ENCODE measurements around the gene TAS2R43. TPM values are rescaled to one million over a fixed set of nuclear protein-coding genes. Genes with fewer than 3 reads are reported as not detected.
"Not testable (repeated sequence)": the region's sequence is repeated elsewhere in the genome, so short reads cannot be mapped to it uniquely, and the experiment has no call there.

Gene TAS2R43
- polyA plus RNA-seq, 2 of the 4 experiments (the other 2 are of a cell fraction) = not detected

- TF ChIP-seq HMGXB4 (CRISPR knock-in tag; IDR thresholded peaks at IDR 0.05; ENCODE audit: borderline replicate concordance) (no peak), HEYL (CRISPR knock-in tag; IDR thresholded peaks at IDR 0.05) (no peak), SREBF2 (IDR thresholded peaks at IDR 0.05) (no peak), BHLHE40 (IDR thresholded peaks at IDR 0.05; ENCODE audit: low read depth, low read length) (no peak), TP53 (CRISPR knock-in tag; IDR thresholded peaks at IDR 0.05) (no peak), KDM5A (IDR thresholded peaks at IDR 0.05) (no peak)
These were observed 22.2 kb downstream of the TAS2R43 start (continued) for GRCh38 chr12:11069854-11070365.

- no peak overlapping the region for H3K27ac ChIP-seq
- no peaks in the 10 kb centered on the region for H3K9me3 ChIP-seq
- TF ChIP-seq CBX8 (IDR thresholded peaks at IDR 0.05) (no peak), JUNB (IDR thresholded peaks at IDR 0.05) (no peak), RNF2 (IDR thresholded peaks at IDR 0.05; ENCODE audit: borderline replicate concordance, low read depth) (no peak), EHMT2 (IDR thresholded peaks at IDR 0.05; ENCODE audit: low read depth) (no peak), KDM1A (IDR thresholded peaks at IDR 0.05; ENCODE audit: low read depth) (no peak), PBX3 (IDR thresholded peaks at IDR 0.05) (no peak), FOSB (CRISPR knock-in tag; IDR thresholded peaks at IDR 0.05) (no peak)
- no peak overlapping the region for H3K4me3 ChIP-seq
- ChIA-PET CTCF (no interaction called here), POLR2A (no interaction called here)
- ATAC-seq (no peak), DNase-seq (ENCODE audit: low read depth in 1 of 2, low spot score in 1 of 2) (no peak), FAIRE-seq (no peak)
- H3K4me2 ChIP-seq = no peak overlapping the region
- H3K4me1 ChIP-seq = no peaks in the 10 kb centered on the region
- 50% methylated on average over 2 of the region's 2 CpGs for WGBS (ENCODE audit: missing lambda C conversion rate)
These were observed 24.6 kb downstream of the TAS2R43 start for GRCh38 chr12:11067514-11067913.

DNA sequence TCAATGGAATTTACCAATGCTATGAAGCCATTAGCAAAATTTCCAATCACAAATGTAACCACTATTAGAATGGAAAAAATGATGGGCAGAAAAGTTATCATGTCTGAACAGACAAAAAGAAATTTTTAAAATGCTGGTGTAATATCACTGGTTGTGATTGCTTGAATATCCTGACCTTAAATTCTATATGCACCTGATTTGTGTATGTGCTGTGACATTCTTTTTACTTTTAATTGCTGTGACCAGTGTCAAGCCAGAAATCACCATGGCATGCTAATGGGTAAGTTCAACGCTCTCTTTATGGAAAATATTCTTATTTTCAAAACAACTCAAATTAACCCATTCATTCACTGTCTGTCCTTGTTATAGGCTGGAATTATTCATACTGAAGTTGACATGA, 29.9 kb downstream of the TAS2R43 start, which contains the start of gene TAS2R46:
Gene TAS2R46 (minus strand): TSS at position 101 of the 400 bp plus-strand sequence. CDS start 0 bp downstream, at position 101.
- CTCF ChIA-PET; POLR2A ChIA-PET; H3K9me3 ChIP-seq; FAIRE-seq; H3K4me1 ChIP-seq; H3K4me3 ChIP-seq; DNase-seq (ENCODE audit: low read depth in 1 of 2, low spot score in 1 of 2); H3K27ac ChIP-seq; H3K4me2 ChIP-seq; ATAC-seq: not testable (repeated sequence)
- WGBS (ENCODE audit: missing lambda C conversion rate) = 92% methylated on average over 1 of the region's 1 CpG

GRCh38 chr12:11059784-11060183, 32.3 kb downstream of the TAS2R43 start:
- Histone ChIP-seq H3K4me2 (no peak overlapping the region), H3K4me3 (no peak overlapping the region), H3K4me1 (no peaks in the 10 kb centered on the region), H3K27ac (no peak overlapping the region), H3K9me3 (no peaks in the 10 kb centered on the region)
- ATAC-seq (no peak), DNase-seq (ENCODE audit: low read depth in 1 of 2, low spot score in 1 of 2) (no peak), FAIRE-seq (peak; percentile 90)
- TF ChIP-seq ZFP36 (IDR thresholded peaks at IDR 0.05; ENCODE audit: borderline replicate concordance, partially characterized antibody) (no peak), SREBF2 (IDR thresholded peaks at IDR 0.05) (no peak), HOXB5 (CRISPR knock-in tag; IDR thresholded peaks at IDR 0.05) (no peak), ESRRA (IDR thresholded peaks at IDR 0.05; ENCODE audit: borderline replicate concordance, low read length) (no peak), FOSB (CRISPR knock-in tag; IDR thresholded peaks at IDR 0.05) (no peak), NPAS2 (CRISPR knock-in tag; IDR thresholded peaks at IDR 0.05; ENCODE audit: borderline replicate concordance) (no peak), RARB (CRISPR knock-in tag; IDR thresholded peaks at IDR 0.05) (no peak), HMGXB4 (CRISPR knock-in tag; IDR thresholded peaks at IDR 0.05; ENCODE audit: borderline replicate concordance) (no peak), EHMT2 (IDR thresholded peaks at IDR 0.05; ENCODE audit: low read depth) (no peak), CHD4 (IDR thresholded peaks at IDR 0.05; ENCODE audit: borderline replicate concordance) (no peak)
- TF ChIP-seq, protein P1, sequence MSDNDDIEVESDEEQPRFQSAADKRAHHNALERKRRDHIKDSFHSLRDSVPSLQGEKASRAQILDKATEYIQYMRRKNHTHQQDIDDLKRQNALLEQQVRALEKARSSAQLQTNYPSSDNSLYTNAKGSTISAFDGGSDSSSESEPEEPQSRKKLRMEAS (IDR thresholded peaks at IDR 0.05) = no peak
- ChIA-PET POLR2A (no interaction called here), CTCF (no interaction called here)
